COLO668 (cell line): ENCODE measurements around the gene NEURL3.

Experiments used
- DNase-seq: peaks from one replicate; lab custom pipeline; 2025; ENCODE audit not compliant: unreplicated experiment; lab: John Stamatoyannopoulos, UW

NEURL3 gene

GRCh38 chr2:96540136-96540535, 35.0 kb upstream of the NEURL3 start:
- DNase-seq, result no peak

- DNase-seq, result no peak
These were observed 34.2 kb upstream of the NEURL3 start for GRCh38 chr2:96539215-96539920.

- DNase-seq, result no peak
These were observed 33.5 kb upstream of the NEURL3 start for GRCh38 chr2:96538487-96539214.

- no peak for DNase-seq
These were observed 32.8 kb upstream of the NEURL3 start for GRCh38 chr2:96537734-96538486.

- DNase-seq, result peak; percentile 75
These were observed 32.0 kb upstream of the NEURL3 start for GRCh38 chr2:96537066-96537733.

- peak; percentile 95 for DNase-seq
These were observed 31.4 kb upstream of the NEURL3 start, which contains the start of gene ARID5A for GRCh38 chr2:96536445-96537065. TSS of gene ARID5A (plus strand) at chr2:96536752. CDS start at chr2:96536827, 75 bp downstream.

- no peak for DNase-seq
These were observed 30.2 kb upstream of the NEURL3 start for GRCh38 chr2:96535331-96535730.

GRCh38 chr2:96534701-96535181, 29.6 kb upstream of the NEURL3 start:
- peak; percentile 56 for DNase-seq

- DNase-seq, result no peak
These were observed 29.0 kb upstream of the NEURL3 start for GRCh38 chr2:96534141-96534540.

GRCh38 chr2:96533292-96534073, 28.3 kb upstream of the NEURL3 start:
- peak; percentile 52 for DNase-seq

GRCh38 chr2:96532641-96533291, 27.6 kb upstream of the NEURL3 start:
- DNase-seq, result no peak

GRCh38 chr2:96531872-96532505, 26.8 kb upstream of the NEURL3 start:
- DNase-seq, result peak; percentile 67

- no peak for DNase-seq
These were observed 26.2 kb upstream of the NEURL3 start for GRCh38 chr2:96531366-96531765.

- DNase-seq, result no peak
These were observed 25.6 kb upstream of the NEURL3 start for GRCh38 chr2:96530474-96531357.

- no peak for DNase-seq
These were observed 24.9 kb upstream of the NEURL3 start for GRCh38 chr2:96530144-96530430.

GRCh38 chr2:96529376-96530143, 24.4 kb upstream of the NEURL3 start:
- no peak for DNase-seq

GRCh38 chr2:96528700-96529375, 23.7 kb upstream of the NEURL3 start:
- no peak for DNase-seq
